Measurements from ENCODE around the gene ADARB2.
"Not testable (repeated sequence)": the region's sequence is repeated elsewhere in the genome, so short reads cannot be mapped to it uniquely, and the experiment has no call there.

GRCh38 chr10:1326514-1326913 lies 410.8 kb downstream of the ADARB2 start:
- not testable (repeated sequence) for TF ChIP-seq CTCF (IDR thresholded peaks at IDR 0.05; ENCODE audit: low read depth, low read length, poor library complexity, severe bottlenecking); EZH2phosphoT487 (IDR thresholded peaks at IDR 0.05; ENCODE audit: borderline replicate concordance, low read length)

Data from DOHH2 (cell line).